Measurements from ENCODE around the gene CADM1.

CADM1 gene

DNA sequence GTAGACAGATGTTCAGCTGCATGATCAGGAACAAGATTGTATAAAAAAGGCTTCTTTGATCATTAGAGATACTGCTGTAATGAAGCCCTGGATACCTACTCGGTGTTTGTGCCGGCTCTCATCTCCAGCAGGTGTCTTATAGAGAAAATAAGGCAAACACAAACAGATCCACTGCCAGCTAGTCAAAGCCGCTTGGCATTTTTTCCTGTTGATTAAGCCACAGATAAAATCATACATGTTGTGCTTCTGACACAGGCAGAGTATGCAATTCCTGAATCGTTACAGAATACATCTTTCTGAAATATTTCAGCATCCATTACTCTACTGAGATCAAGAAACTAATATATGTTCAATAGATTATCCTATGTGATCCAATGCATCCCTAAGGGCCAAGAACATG is 206.9 kb downstream of the CADM1 start:
- TF ChIP-seq CTCF (IDR thresholded peaks at IDR 0.05) = no peak
- Histone ChIP-seq H3K27me3 (no peaks in the 10 kb centered on the region), H3K36me3 (no peaks in the 10 kb centered on the region), H3K4me3 (ENCODE audit: low read depth in 1 of 2, low read length in 1 of 2) (no peak overlapping the region), H3K4me1 (ENCODE audit: control insufficient read depth in 1 of 2, insufficient read depth in 1 of 2, low read depth in 1 of 2, low read length in 1 of 2) (no peaks in the 10 kb centered on the region), H3K27ac (no peak overlapping the region), H3K9me3 (no peaks in the 10 kb centered on the region)

- TF ChIP-seq CTCF (IDR thresholded peaks at IDR 0.05) = no peak
- Histone ChIP-seq H3K36me3 (no peaks in the 10 kb centered on the region), H3K9me3 (no peaks in the 10 kb centered on the region), H3K4me1 (ENCODE audit: control insufficient read depth in 1 of 2, insufficient read depth in 1 of 2, low read depth in 1 of 2, low read length in 1 of 2) (no peaks in the 10 kb centered on the region), H3K27ac (no peak overlapping the region), H3K27me3 (no peaks in the 10 kb centered on the region), H3K4me3 (ENCODE audit: low read depth in 1 of 2, low read length in 1 of 2) (no peak overlapping the region)
These were observed 212.9 kb downstream of the CADM1 start for GRCh38 chr11:115291325-115291724.

- H3K36me3 ChIP-seq = no peaks in the 10 kb centered on the region
- no peak overlapping the region for H3K4me3 ChIP-seq (ENCODE audit: low read depth in 1 of 2, low read length in 1 of 2)
- H3K9me3 ChIP-seq = no peaks in the 10 kb centered on the region
- no peak for TF ChIP-seq CTCF (IDR thresholded peaks at IDR 0.05)
- H3K27me3 ChIP-seq = no peaks in the 10 kb centered on the region
- H3K27ac ChIP-seq = no peak overlapping the region
- no peaks in the 10 kb centered on the region for H3K4me1 ChIP-seq (ENCODE audit: control insufficient read depth in 1 of 2, insufficient read depth in 1 of 2, low read depth in 1 of 2, low read length in 1 of 2)
These were observed 213.3 kb downstream of the CADM1 start for GRCh38 chr11:115290893-115291292.

GRCh38 chr11:115290479-115290878 is 213.7 kb downstream of the CADM1 start:
- Histone ChIP-seq H3K36me3 (no peaks in the 10 kb centered on the region), H3K4me1 (ENCODE audit: control insufficient read depth in 1 of 2, insufficient read depth in 1 of 2, low read depth in 1 of 2, low read length in 1 of 2) (no peaks in the 10 kb centered on the region), H3K27me3 (no peaks in the 10 kb centered on the region), H3K27ac (no peak overlapping the region), H3K9me3 (no peaks in the 10 kb centered on the region), H3K4me3 (ENCODE audit: low read depth in 1 of 2, low read length in 1 of 2) (no peak overlapping the region)
- TF ChIP-seq CTCF (IDR thresholded peaks at IDR 0.05) = no peak

DNA sequence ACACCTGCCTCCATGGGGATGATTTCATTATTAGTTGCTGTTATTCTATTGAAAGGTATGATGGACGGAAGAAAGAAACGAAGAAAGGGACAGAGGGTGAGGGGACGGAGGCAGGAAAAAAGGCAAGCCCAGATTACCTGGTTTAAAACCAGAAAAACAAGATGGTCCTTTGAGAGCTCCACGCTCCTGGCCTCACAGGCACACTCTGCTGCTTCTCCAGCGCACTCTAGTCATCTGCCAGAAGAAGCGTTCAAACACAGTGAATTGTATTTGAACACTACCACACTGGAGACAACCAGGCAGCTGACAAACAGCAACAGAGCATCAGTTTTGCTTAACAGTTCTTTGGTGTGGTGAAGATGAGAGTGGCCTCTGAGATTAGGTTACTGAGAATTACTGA is 216.9 kb downstream of the CADM1 start:
- Histone ChIP-seq H3K4me3 (ENCODE audit: low read depth in 1 of 2, low read length in 1 of 2) (no peak overlapping the region), H3K27me3 (no peaks in the 10 kb centered on the region), H3K4me1 (ENCODE audit: control insufficient read depth in 1 of 2, insufficient read depth in 1 of 2, low read depth in 1 of 2, low read length in 1 of 2) (no peaks in the 10 kb centered on the region), H3K36me3 (no peaks in the 10 kb centered on the region), H3K9me3 (no peaks in the 10 kb centered on the region), H3K27ac (no peak overlapping the region)
- no peak for TF ChIP-seq CTCF (IDR thresholded peaks at IDR 0.05)

- Histone ChIP-seq H3K27ac (no peak overlapping the region), H3K36me3 (no peaks in the 10 kb centered on the region), H3K4me1 (ENCODE audit: control insufficient read depth in 1 of 2, insufficient read depth in 1 of 2, low read depth in 1 of 2, low read length in 1 of 2) (no peaks in the 10 kb centered on the region), H3K4me3 (ENCODE audit: low read depth in 1 of 2, low read length in 1 of 2) (no peak overlapping the region), H3K9me3 (no peaks in the 10 kb centered on the region), H3K27me3 (no peaks in the 10 kb centered on the region)
- no peak for TF ChIP-seq CTCF (IDR thresholded peaks at IDR 0.05)
These were observed 217.6 kb downstream of the CADM1 start for GRCh38 chr11:115286614-115287013.
